Type B pancreatic cell (in vitro differentiated cells): ENCODE measurements around the gene LBR. TPM values are rescaled to one million over a fixed set of nuclear protein-coding genes. Genes with fewer than 3 reads are reported as not detected.

ENCODE experiments used
- DNase-seq: peaks from one replicate; pipeline ENCODE4 v3.0.0; 2021; ENCODE audit warnings: mixed read lengths; ENCODE audit not compliant: unreplicated experiment; ENCODE audit errors: extremely low spot score
- H3K27ac Mint-ChIP-seq: 2 replicates; pipeline ENCODE4 v1.8.0; 2021; ENCODE audit warnings: mild to moderate bottlenecking, mixed read lengths
- H3K27me3 Mint-ChIP-seq: 2 replicates; pipeline ENCODE4 v1.8.0; 2021; ENCODE audit warnings: mixed read lengths
- H3K36me3 Mint-ChIP-seq: 2 replicates; pipeline ENCODE4 v1.8.0; 2021; ENCODE audit warnings: mixed read lengths
- H3K4me1 Mint-ChIP-seq: one replicate; pipeline ENCODE4 v1.8.0; 2021; ENCODE audit warnings: mixed read lengths; ENCODE audit not compliant: unreplicated experiment
- H3K4me3 Mint-ChIP-seq: 2 replicates; pipeline ENCODE4 v1.8.0; 2021; ENCODE audit warnings: mild to moderate bottlenecking, mixed read lengths
- H3K9me3 Mint-ChIP-seq: 2 replicates; pipeline ENCODE4 v1.8.0; 2021; ENCODE audit warnings: mixed read lengths
- total RNA-seq: library from RNA; stranded (reverse); gene quantifications from 2 replicates; pipeline ENCODE4 v1.2.1, GENCODE V29; 2021; ENCODE audit warnings: low replicate concordance
- TF ChIP-seq, protein P1 (sequence below): fragments of 200-600 bp; sonication (generic); conservative IDR thresholded peaks from 2 replicates; pipeline ENCODE4 v1.5.0; 2021; ENCODE audit warnings: antibody characterized with exemption, mild to moderate bottlenecking

The LBR gene
- total RNA-seq, 1 donor from 2014 or later: 94.6 TPM

DNA sequence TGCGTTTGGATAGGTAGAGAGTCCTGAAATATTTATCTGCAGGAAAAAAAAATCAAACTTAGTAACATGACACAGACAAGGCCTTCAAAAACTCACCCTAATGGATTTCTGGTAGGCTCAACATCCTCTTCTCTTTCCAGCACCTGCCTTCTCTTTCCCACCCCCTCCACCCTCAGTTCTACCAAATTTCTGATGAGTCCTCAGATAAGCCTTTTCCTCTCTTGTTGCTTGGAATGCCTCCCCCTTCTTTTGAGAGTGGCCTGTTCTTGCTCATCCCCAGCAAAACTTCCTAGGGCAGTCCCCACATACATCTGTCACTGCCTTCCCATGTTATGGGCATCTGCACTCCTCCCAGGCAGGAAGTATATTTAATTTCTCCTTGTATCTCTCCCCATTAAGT lies 7.6 kb upstream of the LBR start:
- Mint-ChIP-seq H3K27ac (no peak overlapping the region), H3K9me3 (no peaks in the 10 kb centered on the region), H3K4me1 (peaks cover 4% of the 10 kb centered on the region), H3K36me3 (no peaks in the 10 kb centered on the region), H3K4me3 (no peak overlapping the region), H3K27me3 (no peaks in the 10 kb centered on the region)
- TF ChIP-seq, protein P1, sequence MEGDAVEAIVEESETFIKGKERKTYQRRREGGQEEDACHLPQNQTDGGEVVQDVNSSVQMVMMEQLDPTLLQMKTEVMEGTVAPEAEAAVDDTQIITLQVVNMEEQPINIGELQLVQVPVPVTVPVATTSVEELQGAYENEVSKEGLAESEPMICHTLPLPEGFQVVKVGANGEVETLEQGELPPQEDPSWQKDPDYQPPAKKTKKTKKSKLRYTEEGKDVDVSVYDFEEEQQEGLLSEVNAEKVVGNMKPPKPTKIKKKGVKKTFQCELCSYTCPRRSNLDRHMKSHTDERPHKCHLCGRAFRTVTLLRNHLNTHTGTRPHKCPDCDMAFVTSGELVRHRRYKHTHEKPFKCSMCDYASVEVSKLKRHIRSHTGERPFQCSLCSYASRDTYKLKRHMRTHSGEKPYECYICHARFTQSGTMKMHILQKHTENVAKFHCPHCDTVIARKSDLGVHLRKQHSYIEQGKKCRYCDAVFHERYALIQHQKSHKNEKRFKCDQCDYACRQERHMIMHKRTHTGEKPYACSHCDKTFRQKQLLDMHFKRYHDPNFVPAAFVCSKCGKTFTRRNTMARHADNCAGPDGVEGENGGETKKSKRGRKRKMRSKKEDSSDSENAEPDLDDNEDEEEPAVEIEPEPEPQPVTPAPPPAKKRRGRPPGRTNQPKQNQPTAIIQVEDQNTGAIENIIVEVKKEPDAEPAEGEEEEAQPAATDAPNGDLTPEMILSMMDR: no peak
- no peak for DNase-seq

- Mint-ChIP-seq H3K4me1 (peaks cover 4% of the 10 kb centered on the region), H3K27me3 (no peaks in the 10 kb centered on the region), H3K9me3 (no peaks in the 10 kb centered on the region), H3K36me3 (no peaks in the 10 kb centered on the region), H3K27ac (no peak overlapping the region), H3K4me3 (no peak overlapping the region)
- no peak for DNase-seq
- TF ChIP-seq, protein P1: no peak
Observed at GRCh38 chr1:225435076-225435475, 7.2 kb upstream of the LBR start.

DNA sequence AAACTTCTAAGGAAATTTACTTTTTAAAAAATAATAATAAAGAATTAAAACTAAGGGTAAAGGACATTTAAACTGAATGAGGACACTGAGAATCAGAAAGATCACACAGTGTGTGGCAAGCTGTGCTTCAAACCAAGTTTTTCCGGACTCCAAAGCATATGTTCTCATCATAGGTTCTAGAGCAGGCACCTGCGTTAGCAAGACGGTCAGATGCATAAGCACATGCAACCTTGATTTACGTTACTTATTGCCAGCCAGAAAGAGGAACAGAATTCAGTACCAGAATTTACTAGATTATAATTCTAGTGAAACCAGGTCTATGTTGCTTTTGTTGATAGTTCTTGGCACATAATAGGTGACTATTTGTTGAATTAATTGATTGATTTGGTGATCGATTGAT lies 6.2 kb upstream of the LBR start:
- no peak for DNase-seq
- TF ChIP-seq, protein P1: no peak
- Mint-ChIP-seq H3K4me3 (no peak overlapping the region), H3K27ac (no peak overlapping the region), H3K4me1 (peaks cover 4% of the 10 kb centered on the region), H3K9me3 (no peaks in the 10 kb centered on the region), H3K36me3 (no peaks in the 10 kb centered on the region), H3K27me3 (no peaks in the 10 kb centered on the region)

DNA sequence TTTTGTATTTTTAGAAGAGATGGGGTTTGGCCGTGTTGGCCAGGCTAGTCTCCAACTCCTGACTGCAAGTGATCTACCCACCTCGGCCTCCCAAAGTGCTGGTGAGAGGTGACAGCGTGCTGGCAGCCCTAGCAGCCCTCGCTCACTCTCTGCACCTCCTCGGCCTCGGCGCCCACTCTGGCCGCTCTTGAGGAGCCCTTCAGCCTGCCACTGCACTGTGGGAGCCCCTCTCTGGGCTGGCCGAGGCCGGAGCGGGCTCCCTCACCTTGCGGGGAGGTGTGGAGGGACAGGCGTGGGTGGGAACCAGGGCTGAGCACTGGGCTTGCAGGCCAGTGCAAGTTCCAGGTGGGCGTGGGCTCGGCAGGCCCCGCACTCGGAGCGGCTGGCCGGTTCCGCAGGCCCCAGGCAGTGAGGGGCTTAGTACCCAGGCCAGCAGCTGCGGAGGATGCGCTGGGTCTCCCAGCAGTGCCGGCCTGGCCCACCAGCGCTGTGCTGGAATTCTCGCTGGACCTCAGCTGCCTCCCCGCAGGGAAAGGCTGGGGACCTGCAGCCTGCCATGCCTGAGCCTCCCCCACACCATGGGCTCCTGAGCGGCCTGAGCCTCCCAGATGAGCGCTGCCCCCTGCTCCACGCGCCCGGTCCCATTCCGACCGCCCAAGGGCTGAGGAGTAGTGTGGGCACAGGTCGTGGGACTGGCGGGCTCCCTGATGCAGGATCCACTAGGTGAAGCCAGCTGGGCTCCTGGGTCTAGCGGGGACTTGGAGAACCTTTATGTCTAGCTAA lies 3.4 kb upstream of the LBR start:
- Mint-ChIP-seq H3K4me1 (peaks cover 11% of the 10 kb centered on the region), H3K27ac (no peak overlapping the region), H3K9me3 (no peaks in the 10 kb centered on the region), H3K27me3 (no peaks in the 10 kb centered on the region), H3K36me3 (no peaks in the 10 kb centered on the region), H3K4me3 (no peak overlapping the region)
- DNase-seq: no peak
- TF ChIP-seq, protein P1: no peak

- peaks cover 21% of the 10 kb centered on the region for H3K4me1 Mint-ChIP-seq
- no peak overlapping the region for H3K27ac Mint-ChIP-seq
- no peak for DNase-seq
- peak overlapping the region; percentile 54 for H3K4me3 Mint-ChIP-seq
- TF ChIP-seq, protein P1: no peak
- H3K9me3 Mint-ChIP-seq: no peaks in the 10 kb centered on the region
- H3K36me3 Mint-ChIP-seq: no peaks in the 10 kb centered on the region
- no peaks in the 10 kb centered on the region for H3K27me3 Mint-ChIP-seq
Observed at GRCh38 chr1:225430301-225430700, 2.5 kb upstream of the LBR start.
